Liver (tissue), 9 donors: Measurements from ENCODE around the gene SPATA17. TPM values are rescaled to one million over a fixed set of nuclear protein-coding genes. Genes with fewer than 3 reads are reported as not detected.

Source experiments
- DNase-seq: peaks from one replicate; pipeline ENCODE4 v3.0.0-alpha.2; 2017; ENCODE audit warnings: low spot score
- H3K27ac ChIP-seq, 2 donors: one replicate each; pipeline ENCODE4 v1.7.0; 2013; ENCODE audit warnings: inconsistent platforms in 2 of 2, low read length in 2 of 2, control low read depth in 1 of 2, low read depth in 1 of 2, mild to moderate bottlenecking in 1 of 2
- H3K27me3 ChIP-seq, 4 donors: one replicate each; pipeline versions ENCODE4 v1.6.1 to v1.7.0; 2013; ENCODE audit warnings: low read length in 3 of 4, inconsistent platforms in 1 of 4, mild to moderate bottlenecking in 1 of 4, moderate library complexity in 1 of 4; ENCODE audit not compliant: control insufficient read depth in 4 of 4, insufficient read depth in 4 of 4
- H3K36me3 ChIP-seq, 4 donors: one replicate each; pipeline versions ENCODE4 v1.6.1 to v1.7.0; 2013; ENCODE audit warnings: low read length in 3 of 4, mild to moderate bottlenecking in 3 of 4, low read depth in 1 of 4, moderate library complexity in 1 of 4; ENCODE audit not compliant: control insufficient read depth in 4 of 4, insufficient read depth in 3 of 4
- H3K4me1 ChIP-seq, 4 donors: one replicate each; pipeline versions ENCODE4 v1.6.1 to v1.7.0; 2013; ENCODE audit warnings: low read length in 3 of 4, mild to moderate bottlenecking in 3 of 4, moderate library complexity in 1 of 4; ENCODE audit not compliant: control insufficient read depth in 4 of 4, insufficient read depth in 4 of 4
- H3K4me3 ChIP-seq, 3 donors: one replicate each; pipeline versions ENCODE4 v1.6.1 to v1.7.0; 2013; ENCODE audit warnings: low read length in 3 of 3, control low read depth in 1 of 3, low read depth in 1 of 3, mild to moderate bottlenecking in 1 of 3
- H3K9ac ChIP-seq, 2 donors: one replicate each; pipeline ENCODE4 v1.7.0; 2013; ENCODE audit warnings: low read length in 2 of 2, mild to moderate bottlenecking in 2 of 2, moderate library complexity in 2 of 2, control low read depth in 1 of 2, low read depth in 1 of 2
- H3K9me3 ChIP-seq, 4 donors: one replicate each; pipeline versions ENCODE4 v1.6.1 to v1.7.0; 2013; ENCODE audit warnings: low read length in 3 of 4; ENCODE audit not compliant: control insufficient read depth in 4 of 4
- ATF3 ChIP-seq: IDR thresholded peaks from 2 replicates; pipeline ENCODE4 v1.6.1; 2016; ENCODE audit warnings: antibody characterized with exemption
- CTCF ChIP-seq: fragments of 150-350 bp; IDR thresholded peaks from 2 replicates; pipeline ENCODE4 v1.5.1; 2017; ENCODE audit warnings: improper control_type of control experiment, low read depth, low read length; ENCODE audit not compliant: missing input control
- EGR1 ChIP-seq, 2 donors: IDR thresholded peaks; 2 replicates each; pipeline ENCODE4 v1.6.1; 2016 to 2018; ENCODE audit warnings: antibody characterized with exemption in 2 of 2, low read depth in 2 of 2
- FOXA2 ChIP-seq: IDR thresholded peaks from 2 replicates; pipeline ENCODE4 v1.6.1; 2016; ENCODE audit warnings: antibody characterized with exemption
- GABPA ChIP-seq, 2 donors: IDR thresholded peaks in 1 of 2; conservative IDR thresholded peaks in 1 of 2; 2 replicates each; pipeline ENCODE4 v1.6.1; 2016; ENCODE audit warnings: antibody characterized with exemption in 2 of 2, mild to moderate bottlenecking in 1 of 2, moderate library complexity in 1 of 2
- HNF4A ChIP-seq, 2 donors: conservative IDR thresholded peaks; 2 replicates each; pipeline ENCODE4 v1.6.1; 2016; ENCODE audit warnings: antibody characterized with exemption in 2 of 2, mild to moderate bottlenecking in 2 of 2
- HNF4G ChIP-seq: IDR thresholded peaks from 2 replicates; pipeline ENCODE4 v1.6.1; 2016; ENCODE audit warnings: antibody characterized with exemption
- JUND ChIP-seq, 2 donors: IDR thresholded peaks; 2 replicates each; pipeline ENCODE4 v1.6.1; 2016; ENCODE audit warnings: antibody characterized with exemption in 2 of 2
- MAX ChIP-seq: IDR thresholded peaks from 2 replicates; pipeline ENCODE4 v1.6.1; 2016; ENCODE audit warnings: antibody characterized with exemption
- NR2F2 ChIP-seq: IDR thresholded peaks from 2 replicates; pipeline ENCODE4 v1.6.1; 2016; ENCODE audit warnings: antibody characterized with exemption
- RAD21 ChIP-seq, 2 donors: IDR thresholded peaks; 2 replicates each; pipeline ENCODE4 v1.6.1; 2016; ENCODE audit warnings: antibody characterized with exemption in 2 of 2, mild to moderate bottlenecking in 2 of 2
- REST ChIP-seq: IDR thresholded peaks from 2 replicates; pipeline ENCODE4 v1.6.1; 2016; ENCODE audit warnings: antibody characterized with exemption, mild to moderate bottlenecking
- RXRA ChIP-seq, 2 donors: IDR thresholded peaks; 2 replicates each; pipeline ENCODE4 v1.6.1; 2017 to 2018; ENCODE audit warnings: antibody characterized with exemption in 2 of 2, mild to moderate bottlenecking in 1 of 2
- SP1 ChIP-seq: IDR thresholded peaks from 2 replicates; pipeline ENCODE4 v1.6.1; 2018; ENCODE audit warnings: antibody characterized with exemption, mild to moderate bottlenecking
- TAF1 ChIP-seq: conservative IDR thresholded peaks from 2 replicates; pipeline ENCODE4 v1.6.1; 2016; ENCODE audit warnings: antibody characterized with exemption, mild to moderate bottlenecking
- YY1 ChIP-seq: IDR thresholded peaks from 2 replicates; pipeline ENCODE4 v1.6.1; 2016; ENCODE audit warnings: antibody characterized with exemption, mild to moderate bottlenecking
- ZBTB33 ChIP-seq: IDR thresholded peaks from 2 replicates; pipeline ENCODE4 v1.6.1; 2016; ENCODE audit warnings: antibody characterized with exemption
- WGBS: extraction: QIAGEN DNeasy Blood & Tissue Kit; methylation state at CpG from one replicate; pipeline ENCODE4 v1.1.7; 2013; 5-methylcytosine and 5-hydroxymethylcytosine counted together
- polyA plus RNA-seq, 2 donors: library from polyadenylated mRNA; stranded (reverse) in 1 of 2; unstranded in 1 of 2; fragments of 200-250 nt in 1 of 2; fragments of >200 nt in 1 of 2; fragmentation: Nextera tagmentation in 1 of 2; extraction: Ambion mirVana in 1 of 2; gene quantifications; one replicate each; pipeline versions ENCODE4 v1.2.1 to v1.2.3, GENCODE V29; 2013 to 2015
- total RNA-seq, 2 donors: library from RNA; depleted of rRNA; stranded (reverse); fragments of >200 nt; gene quantifications; one replicate each; pipeline ENCODE4 v1.2.3, GENCODE V29; 2014
- donor health status: healthy.
- donor health status: healthy.
- donor health status: healthy.
- donor health status: healthy.
- donor health status: healthy.

Gene SPATA17
- total and polyA plus RNA-seq, 4 donors, result 0.08 TPM; not detected in 2

- 42% methylated on average over 1 of the region's 1 CpG for WGBS
- Histone ChIP-seq H3K36me3 (no peaks in the 10 kb centered on the region), H3K9me3 (no peaks in the 10 kb centered on the region), H3K4me3 (no peak overlapping the region), H3K9ac (no peak overlapping the region), H3K27me3 (no peaks in the 10 kb centered on the region), H3K4me1 (no peaks in the 10 kb centered on the region), H3K27ac (no peak overlapping the region)
- no peak for TF ChIP-seq FOXA2
- no peak for TF ChIP-seq RXRA (IDR thresholded peaks at IDR 0.05)
- no peak for TF ChIP-seq SP1
- no peak for TF ChIP-seq RAD21 (IDR thresholded peaks at IDR 0.05)
- TF ChIP-seq HNF4A (conservative IDR thresholded peaks at IDR 0.05), result no peak
- TF ChIP-seq EGR1 (IDR thresholded peaks at IDR 0.05; ENCODE audit: low read depth in 2 of 2), result no peak
- DNase-seq, result no peak
These were observed 215.6 kb downstream of the SPATA17 start for GRCh38 chr1:217846733-217847132.

GRCh38 chr1:217847643-217848042 is 216.5 kb downstream of the SPATA17 start:
- Histone ChIP-seq H3K9me3 (no peaks in the 10 kb centered on the region), H3K4me3 (no peak overlapping the region), H3K27me3 (no peaks in the 10 kb centered on the region), H3K9ac (no peak overlapping the region), H3K4me1 (no peaks in the 10 kb centered on the region), H3K27ac (no peak overlapping the region), H3K36me3 (no peaks in the 10 kb centered on the region)
- no peak for TF ChIP-seq SP1
- TF ChIP-seq EGR1 (IDR thresholded peaks at IDR 0.05; ENCODE audit: low read depth in 2 of 2), result no peak
- TF ChIP-seq RXRA (IDR thresholded peaks at IDR 0.05), result no peak
- TF ChIP-seq GABPA (IDR thresholded peaks at IDR 0.05 in 1 of 2, conservative IDR thresholded peaks at IDR 0.05 in 1 of 2), result no peak
- TF ChIP-seq HNF4G, result no peak
- TF ChIP-seq NR2F2, result no peak
- no peak for TF ChIP-seq HNF4A (conservative IDR thresholded peaks at IDR 0.05)
- TF ChIP-seq YY1, result no peak
- WGBS, result 86% methylated on average over 3 of the region's 3 CpGs
- no peak for DNase-seq

GRCh38 chr1:217856342-217857034 is 225.3 kb downstream of the SPATA17 start:
- Histone ChIP-seq H3K4me3 (no peak overlapping the region), H3K9ac (no peak overlapping the region), H3K36me3 (peaks cover 0 to 2% (median 0%) of the 10 kb centered on the region in 4 donors), H3K9me3 (no peaks in the 10 kb centered on the region), H3K4me1 (no peaks in the 10 kb centered on the region), H3K27me3 (no peaks in the 10 kb centered on the region), H3K27ac (no peak overlapping the region)
- TF ChIP-seq SP1 (no peak), ATF3 (no peak), MAX (no peak), HNF4G (no peak), JUND (IDR thresholded peaks at IDR 0.05) (no peak), ZBTB33 (no peak), CTCF (no peak), YY1 (no peak), FOXA2 (no peak), EGR1 (IDR thresholded peaks at IDR 0.05; ENCODE audit: low read depth in 2 of 2) (no peak), REST (no peak), TAF1 (no peak), NR2F2 (no peak)
- WGBS, result 66% methylated on average over 6 of the region's 6 CpGs
- no peak for DNase-seq
